IPS-11a (cell line): ENCODE data around the gene SOHLH2.

Source experiments
- H3K4me3 ChIP-seq: one replicate; pipeline ENCODE4 v1.5.1; 2013; ENCODE audit warnings: low read depth, low read length, control low read depth

Gene SOHLH2

DNA sequence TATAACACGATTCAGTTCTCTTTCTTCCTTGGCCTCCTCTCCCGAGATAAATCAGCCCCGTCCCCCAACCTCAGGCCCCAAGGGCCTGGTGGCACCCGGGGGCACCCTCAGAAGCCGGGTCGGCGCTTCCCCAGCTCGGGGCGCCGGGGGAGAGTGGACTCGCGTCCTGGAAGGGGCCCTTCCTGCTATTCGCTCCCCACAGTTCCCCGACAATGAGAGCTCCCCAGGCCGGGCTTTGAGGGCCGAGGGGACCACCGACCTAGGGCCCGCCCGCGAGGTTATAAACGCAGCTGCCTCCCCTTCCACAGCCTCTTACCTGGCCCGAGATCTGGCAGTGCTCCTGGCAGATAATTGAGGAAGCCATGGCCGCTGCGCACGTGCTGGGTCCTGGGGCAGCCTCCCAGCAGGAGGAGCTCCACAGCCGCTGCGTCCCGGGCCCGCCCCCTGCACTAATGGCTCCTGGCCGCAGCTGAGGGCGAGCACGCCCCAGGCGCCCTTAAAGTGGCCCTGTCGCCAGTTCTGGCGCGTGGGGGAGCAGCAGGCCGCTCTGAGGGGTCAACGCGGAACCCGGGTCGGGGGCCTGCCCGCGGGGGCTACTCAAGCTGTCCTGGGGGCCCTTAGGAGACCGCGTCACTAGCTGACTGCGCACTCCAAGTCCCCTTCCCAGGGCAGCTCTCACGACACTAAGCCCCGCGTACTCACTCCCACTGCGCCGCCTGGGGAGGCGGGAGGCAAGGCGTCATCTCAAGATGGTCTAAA, at the start of gene SOHLH2:
SOHLH2 (minus strand) TSS at position 394 of the 759 bp plus-strand sequence; CDS start at position 364, 30 bp downstream.
- H3K4me3 ChIP-seq: no peak within 1 kb of the TSS

GRCh38 chr13:36261976-36262375, 47.6 kb upstream of the SOHLH2 start:
- H3K4me3 ChIP-seq: no peak overlapping the region

GRCh38 chr13:36261011-36261410, 46.7 kb upstream of the SOHLH2 start:
- no peak overlapping the region for H3K4me3 ChIP-seq

DNA sequence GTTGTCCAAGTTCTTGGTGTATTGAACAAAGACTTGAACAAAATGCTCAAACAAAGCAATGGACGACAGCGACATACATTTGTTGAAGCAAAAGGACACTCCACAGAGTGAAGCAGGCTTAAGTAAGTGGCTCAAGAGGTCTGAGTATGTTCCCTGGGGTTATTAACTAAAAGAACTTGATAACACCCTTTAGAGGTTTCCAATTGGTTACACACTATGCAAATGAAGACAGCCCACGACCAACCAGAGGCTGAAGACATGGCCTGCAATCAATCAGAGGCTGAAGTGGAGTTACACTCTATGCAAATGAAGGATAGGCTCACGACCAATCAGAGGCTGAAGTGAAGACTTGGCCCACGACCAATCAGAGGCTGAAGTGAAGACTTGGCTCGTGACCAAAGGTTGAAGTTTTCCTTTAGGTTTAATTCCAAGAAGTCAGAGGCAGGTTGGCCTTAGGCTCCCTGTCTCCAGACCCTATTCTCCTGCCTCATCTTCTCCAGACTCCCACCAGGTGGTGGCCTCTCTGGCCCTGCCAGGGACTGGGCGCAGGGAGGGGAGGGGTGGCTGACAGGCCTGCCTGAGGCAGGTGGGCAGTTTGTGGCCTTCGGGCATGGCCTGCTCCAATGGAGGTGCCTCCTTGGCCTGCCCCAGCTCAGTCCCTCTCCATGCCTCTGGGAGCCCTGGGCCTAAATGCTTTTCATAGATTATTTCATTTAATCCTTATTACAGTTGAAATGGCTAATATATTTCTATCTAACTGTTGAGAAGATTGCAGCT, 45.2 kb upstream of the SOHLH2 start:
- H3K4me3 ChIP-seq: no peak overlapping the region

DNA sequence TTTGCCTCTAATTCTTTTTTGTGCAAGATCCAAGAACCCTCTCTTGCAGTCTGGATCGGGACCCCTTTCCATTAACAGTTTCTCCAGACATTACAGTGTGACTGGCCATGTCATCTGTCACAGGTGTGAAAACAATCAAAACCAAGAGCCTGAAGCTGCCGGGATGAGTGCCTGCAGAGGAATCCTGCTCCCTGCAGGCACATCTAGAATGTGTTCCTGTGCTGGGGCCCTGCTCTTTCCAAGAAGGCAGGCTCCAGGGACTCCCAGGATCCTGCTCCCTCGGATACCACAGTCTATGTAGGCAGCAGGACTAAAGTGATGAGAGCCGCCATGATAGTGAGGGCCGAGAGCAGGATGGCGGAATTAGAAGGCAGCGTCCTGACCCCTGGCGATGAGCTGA, 44.5 kb upstream of the SOHLH2 start:
- H3K4me3 ChIP-seq: no peak overlapping the region

- no peak overlapping the region for H3K4me3 ChIP-seq
Measured at GRCh38 chr13:36251526-36251925, 37.2 kb upstream of the SOHLH2 start.

- no peak overlapping the region for H3K4me3 ChIP-seq
Measured at GRCh38 chr13:36251017-36251416, 36.7 kb upstream of the SOHLH2 start.

DNA sequence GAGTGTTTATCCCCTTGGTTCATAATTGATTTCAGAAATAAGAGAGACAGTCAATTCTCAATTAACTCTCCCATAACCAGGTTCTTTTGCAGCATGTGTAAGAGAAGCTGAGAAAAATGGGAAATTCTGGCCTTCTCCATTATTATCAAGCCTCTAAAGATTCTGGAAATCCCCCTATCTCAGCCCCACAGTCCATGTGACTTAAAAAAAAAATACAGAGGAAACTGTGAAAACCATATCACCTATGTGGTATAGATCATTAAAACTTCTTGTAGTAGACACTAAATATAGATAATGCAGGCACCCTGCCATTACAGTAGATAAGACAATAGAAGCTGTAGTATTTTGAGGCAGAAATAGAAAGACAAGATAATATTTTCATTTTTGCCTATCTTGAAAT, 34.3 kb upstream of the SOHLH2 start:
- H3K4me3 ChIP-seq: no peak overlapping the region

GRCh38 chr13:36244990-36245389, 30.6 kb upstream of the SOHLH2 start:
- H3K4me3 ChIP-seq: no peak overlapping the region

GRCh38 chr13:36244073-36244472, 29.7 kb upstream of the SOHLH2 start:
- H3K4me3 ChIP-seq: no peak overlapping the region

DNA sequence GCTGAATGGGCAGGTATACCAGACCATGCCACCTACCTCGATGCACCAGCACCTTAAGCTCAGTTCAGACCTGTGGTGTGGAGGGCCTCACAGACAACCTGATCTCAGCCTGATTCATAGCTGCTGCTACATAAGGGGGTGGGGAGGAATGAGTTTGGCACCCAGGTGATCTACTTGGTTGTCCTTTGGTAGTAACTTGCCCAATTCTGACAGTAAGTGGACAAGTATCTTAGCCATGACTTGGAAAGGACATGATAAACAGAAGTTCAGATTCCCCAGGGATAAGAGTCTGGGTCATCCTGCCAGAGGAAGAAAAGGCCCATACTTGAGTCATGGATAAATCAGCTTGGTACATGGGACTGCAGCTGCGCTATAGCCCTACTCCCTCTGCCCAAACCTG, 28.4 kb upstream of the SOHLH2 start:
- no peak overlapping the region for H3K4me3 ChIP-seq

- H3K4me3 ChIP-seq: no peak overlapping the region
Measured at GRCh38 chr13:36231236-36231635, 16.9 kb upstream of the SOHLH2 start.

GRCh38 chr13:36224730-36225129, 10.4 kb upstream of the SOHLH2 start:
- no peak overlapping the region for H3K4me3 ChIP-seq

GRCh38 chr13:36219883-36220282, 5.5 kb upstream of the SOHLH2 start:
- H3K4me3 ChIP-seq: no peak overlapping the region

GRCh38 chr13:36217456-36217855, 3.1 kb upstream of the SOHLH2 start:
- no peak overlapping the region for H3K4me3 ChIP-seq

DNA sequence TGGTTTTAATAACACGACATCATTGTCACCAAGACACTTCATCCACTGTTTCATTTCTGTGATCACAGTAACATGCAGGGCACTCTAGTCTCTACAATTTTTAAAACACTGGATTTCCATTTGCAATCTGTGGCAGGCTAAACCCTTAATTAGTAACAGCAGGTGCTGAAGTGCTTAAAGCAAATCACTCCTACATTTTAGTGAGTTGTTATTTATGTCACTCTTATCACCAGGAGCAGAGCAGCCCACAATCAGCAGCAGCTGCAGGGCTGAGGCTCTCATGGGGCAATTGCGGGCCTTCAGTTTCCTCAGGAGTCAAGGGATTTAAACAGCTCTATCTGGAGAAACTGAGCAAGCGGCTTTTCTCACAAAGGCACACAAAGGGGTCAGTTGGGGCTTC, 1.6 kb downstream of the SOHLH2 start:
- no peak overlapping the region for H3K4me3 ChIP-seq

DNA sequence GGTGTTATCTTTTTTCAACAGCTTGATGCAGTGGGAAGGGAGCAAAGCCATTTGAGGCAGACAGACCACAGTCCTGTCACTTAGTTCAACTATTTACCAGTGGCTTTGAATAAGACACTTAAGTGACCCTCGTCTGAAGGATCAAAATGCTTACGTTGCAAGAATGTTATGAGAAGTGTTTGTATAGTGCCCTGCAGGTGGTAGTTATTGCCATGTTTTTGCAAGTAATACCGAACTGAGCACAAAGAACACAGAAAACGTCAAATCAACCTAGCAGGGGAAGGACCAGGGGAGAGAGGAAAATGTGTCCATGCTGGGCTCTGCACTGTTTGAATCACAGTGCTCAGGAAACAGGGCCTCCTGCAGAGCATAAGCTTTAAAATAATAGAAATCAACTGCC, 2.8 kb downstream of the SOHLH2 start:
- no peak overlapping the region for H3K4me3 ChIP-seq

GRCh38 chr13:36210738-36211137, 3.6 kb downstream of the SOHLH2 start:
- H3K4me3 ChIP-seq: no peak overlapping the region

- H3K4me3 ChIP-seq: no peak overlapping the region
Measured at GRCh38 chr13:36207672-36208071, 6.7 kb downstream of the SOHLH2 start.

- H3K4me3 ChIP-seq: no peak overlapping the region
Measured at GRCh38 chr13:36193151-36193855, 21.1 kb downstream of the SOHLH2 start.

GRCh38 chr13:36192166-36192565, 22.2 kb downstream of the SOHLH2 start:
- H3K4me3 ChIP-seq: no peak overlapping the region

GRCh38 chr13:36190771-36191170, 23.6 kb downstream of the SOHLH2 start:
- H3K4me3 ChIP-seq: no peak overlapping the region
